ENCODE results near the gene CCDC85C.

Gene CCDC85C

GRCh38 chr14:99573436-99574098 is 30.4 kb downstream of the CCDC85C start:
- no peak overlapping the region for H3K9ac ChIP-seq (ENCODE audit: low read length)
- no peak overlapping the region for H3K4me3 ChIP-seq (ENCODE audit: low read length)
- no peaks in the 10 kb centered on the region for H3K36me3 ChIP-seq (ENCODE audit: control insufficient read depth, insufficient read depth, low read length, severe bottlenecking)
- H3K9me3 ChIP-seq (ENCODE audit: control insufficient read depth, low read length): no peaks in the 10 kb centered on the region
- DNase-seq (ENCODE audit: low read depth): no peak
- H3K27me3 ChIP-seq (replicated peaks; ENCODE audit: control insufficient read depth, insufficient read depth, low read length): peaks cover 9% of the 10 kb centered on the region
- peaks cover 9% of the 10 kb centered on the region for H3K4me1 ChIP-seq (ENCODE audit: control insufficient read depth, insufficient read depth, low read length)

GRCh38 chr14:99573000-99573330 is 31.0 kb downstream of the CCDC85C start:
- peaks cover 9% of the 10 kb centered on the region for H3K27me3 ChIP-seq (replicated peaks; ENCODE audit: control insufficient read depth, insufficient read depth, low read length)
- DNase-seq (ENCODE audit: low read depth): no peak
- no peak overlapping the region for H3K4me3 ChIP-seq (ENCODE audit: low read length)
- H3K9me3 ChIP-seq (ENCODE audit: control insufficient read depth, low read length): no peaks in the 10 kb centered on the region
- H3K4me1 ChIP-seq (ENCODE audit: control insufficient read depth, insufficient read depth, low read length): peaks cover 9% of the 10 kb centered on the region
- no peak overlapping the region for H3K9ac ChIP-seq (ENCODE audit: low read length)
- no peaks in the 10 kb centered on the region for H3K36me3 ChIP-seq (ENCODE audit: control insufficient read depth, insufficient read depth, low read length, severe bottlenecking)

GRCh38 chr14:99572173-99572999 is 31.6 kb downstream of the CCDC85C start:
- H3K9me3 ChIP-seq (ENCODE audit: control insufficient read depth, low read length): no peaks in the 10 kb centered on the region
- H3K4me3 ChIP-seq (ENCODE audit: low read length): no peak overlapping the region
- peaks cover 9% of the 10 kb centered on the region for H3K4me1 ChIP-seq (ENCODE audit: control insufficient read depth, insufficient read depth, low read length)
- no peak overlapping the region for H3K9ac ChIP-seq (ENCODE audit: low read length)
- DNase-seq (ENCODE audit: low read depth): no peak
- H3K36me3 ChIP-seq (ENCODE audit: control insufficient read depth, insufficient read depth, low read length, severe bottlenecking): no peaks in the 10 kb centered on the region
- H3K27me3 ChIP-seq (replicated peaks; ENCODE audit: control insufficient read depth, insufficient read depth, low read length): peaks cover 9% of the 10 kb centered on the region

- Histone ChIP-seq H3K4me1 (ENCODE audit: control insufficient read depth, insufficient read depth, low read length) (peaks cover 9% of the 10 kb centered on the region), H3K27me3 (replicated peaks; ENCODE audit: control insufficient read depth, insufficient read depth, low read length) (peaks cover 9% of the 10 kb centered on the region)
Measured at GRCh38 chr14:99571303-99571986, 32.6 kb downstream of the CCDC85C start.

GRCh38 chr14:99570544-99571302 is 33.3 kb downstream of the CCDC85C start:
- Histone ChIP-seq H3K9me3 (ENCODE audit: control insufficient read depth, low read length) (no peaks in the 10 kb centered on the region), H3K9ac (ENCODE audit: low read length) (no peak overlapping the region), H3K4me3 (ENCODE audit: low read length) (no peak overlapping the region), H3K4me1 (ENCODE audit: control insufficient read depth, insufficient read depth, low read length) (peaks cover 9% of the 10 kb centered on the region), H3K27me3 (replicated peaks; ENCODE audit: control insufficient read depth, insufficient read depth, low read length) (peaks cover 13% of the 10 kb centered on the region), H3K36me3 (ENCODE audit: control insufficient read depth, insufficient read depth, low read length, severe bottlenecking) (no peaks in the 10 kb centered on the region)
- no peak for DNase-seq (ENCODE audit: low read depth)

More at GRCh38 chr14:99571303-99571986, 32.6 kb downstream of the CCDC85C start:
- Histone ChIP-seq H3K9me3 (ENCODE audit: control insufficient read depth, low read length) (no peaks in the 10 kb centered on the region), H3K36me3 (ENCODE audit: control insufficient read depth, insufficient read depth, low read length, severe bottlenecking) (no peaks in the 10 kb centered on the region), H3K9ac (ENCODE audit: low read length) (no peak overlapping the region), H3K4me3 (ENCODE audit: low read length) (no peak overlapping the region)
- no peak for DNase-seq (ENCODE audit: low read depth)

GRCh38 chr14:99569725-99570543 is 34.1 kb downstream of the CCDC85C start:
- peaks cover 9% of the 10 kb centered on the region for H3K4me1 ChIP-seq (ENCODE audit: control insufficient read depth, insufficient read depth, low read length)
- no peak overlapping the region for H3K4me3 ChIP-seq (ENCODE audit: low read length)
- H3K9ac ChIP-seq (ENCODE audit: low read length): no peak overlapping the region
- H3K36me3 ChIP-seq (ENCODE audit: control insufficient read depth, insufficient read depth, low read length, severe bottlenecking): no peaks in the 10 kb centered on the region
- H3K9me3 ChIP-seq (ENCODE audit: control insufficient read depth, low read length): no peaks in the 10 kb centered on the region
- H3K27me3 ChIP-seq (replicated peaks; ENCODE audit: control insufficient read depth, insufficient read depth, low read length): peaks cover 15% of the 10 kb centered on the region
- no peak for DNase-seq (ENCODE audit: low read depth)

- peak; percentile 32 for DNase-seq (ENCODE audit: low read depth)
- peaks cover 8% of the 10 kb centered on the region for H3K4me1 ChIP-seq (ENCODE audit: control insufficient read depth, insufficient read depth, low read length)
Measured at GRCh38 chr14:99568567-99569560, 35.1 kb downstream of the CCDC85C start.

GRCh38 chr14:99566390-99567354 is 37.3 kb downstream of the CCDC85C start:
- no peak for DNase-seq (ENCODE audit: low read depth)
- Histone ChIP-seq H3K4me3 (ENCODE audit: low read length) (no peak overlapping the region), H3K27me3 (replicated peaks; ENCODE audit: control insufficient read depth, insufficient read depth, low read length) (peaks cover 29% of the 10 kb centered on the region), H3K36me3 (ENCODE audit: control insufficient read depth, insufficient read depth, low read length, severe bottlenecking) (no peaks in the 10 kb centered on the region), H3K4me1 (ENCODE audit: control insufficient read depth, insufficient read depth, low read length) (peaks cover 8% of the 10 kb centered on the region), H3K9me3 (ENCODE audit: control insufficient read depth, low read length) (no peaks in the 10 kb centered on the region), H3K9ac (ENCODE audit: low read length) (no peak overlapping the region)

More at GRCh38 chr14:99568567-99569560, 35.1 kb downstream of the CCDC85C start:
- peaks cover 20% of the 10 kb centered on the region for H3K27me3 ChIP-seq (replicated peaks; ENCODE audit: control insufficient read depth, insufficient read depth, low read length)
- H3K36me3 ChIP-seq (ENCODE audit: control insufficient read depth, insufficient read depth, low read length, severe bottlenecking): no peaks in the 10 kb centered on the region
- no peak overlapping the region for H3K9ac ChIP-seq (ENCODE audit: low read length)
- H3K4me3 ChIP-seq (ENCODE audit: low read length): no peak overlapping the region
- H3K9me3 ChIP-seq (ENCODE audit: control insufficient read depth, low read length): no peaks in the 10 kb centered on the region

- Histone ChIP-seq H3K4me1 (ENCODE audit: control insufficient read depth, insufficient read depth, low read length) (peaks cover 8% of the 10 kb centered on the region), H3K4me3 (ENCODE audit: low read length) (no peak overlapping the region), H3K27me3 (replicated peaks; ENCODE audit: control insufficient read depth, insufficient read depth, low read length) (peaks cover 34% of the 10 kb centered on the region), H3K9me3 (ENCODE audit: control insufficient read depth, low read length) (no peaks in the 10 kb centered on the region), H3K36me3 (ENCODE audit: control insufficient read depth, insufficient read depth, low read length, severe bottlenecking) (no peaks in the 10 kb centered on the region), H3K9ac (ENCODE audit: low read length) (no peak overlapping the region)
- no peak for DNase-seq (ENCODE audit: low read depth)
Measured at GRCh38 chr14:99566009-99566389, 38.0 kb downstream of the CCDC85C start.

Measured in adipocyte (in vitro differentiated cells).